ENCODE results near the gene GIT1.
A peak's percentile ranks its signal among the peaks of the same experiment; 100 is the strongest.

Gene GIT1

GRCh38 chr17:29627951-29628350, 38.5 kb upstream of the GIT1 start:
- in situ Hi-C loops (cut with MboI; ENCODE audit: low pct_unique_long_range_greater_than_20kb, low sequenced_read_pairs, unreplicated experiment) = loop anchor here (25.0 kb wide), 1 partner anchor 309 kb away; the partner anchor contains the start of genes EFCAB5 and SSH2
- TF ChIP-seq, protein P1, sequence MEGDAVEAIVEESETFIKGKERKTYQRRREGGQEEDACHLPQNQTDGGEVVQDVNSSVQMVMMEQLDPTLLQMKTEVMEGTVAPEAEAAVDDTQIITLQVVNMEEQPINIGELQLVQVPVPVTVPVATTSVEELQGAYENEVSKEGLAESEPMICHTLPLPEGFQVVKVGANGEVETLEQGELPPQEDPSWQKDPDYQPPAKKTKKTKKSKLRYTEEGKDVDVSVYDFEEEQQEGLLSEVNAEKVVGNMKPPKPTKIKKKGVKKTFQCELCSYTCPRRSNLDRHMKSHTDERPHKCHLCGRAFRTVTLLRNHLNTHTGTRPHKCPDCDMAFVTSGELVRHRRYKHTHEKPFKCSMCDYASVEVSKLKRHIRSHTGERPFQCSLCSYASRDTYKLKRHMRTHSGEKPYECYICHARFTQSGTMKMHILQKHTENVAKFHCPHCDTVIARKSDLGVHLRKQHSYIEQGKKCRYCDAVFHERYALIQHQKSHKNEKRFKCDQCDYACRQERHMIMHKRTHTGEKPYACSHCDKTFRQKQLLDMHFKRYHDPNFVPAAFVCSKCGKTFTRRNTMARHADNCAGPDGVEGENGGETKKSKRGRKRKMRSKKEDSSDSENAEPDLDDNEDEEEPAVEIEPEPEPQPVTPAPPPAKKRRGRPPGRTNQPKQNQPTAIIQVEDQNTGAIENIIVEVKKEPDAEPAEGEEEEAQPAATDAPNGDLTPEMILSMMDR (IDR thresholded peaks at IDR 0.05; ENCODE audit: extremely low read depth, insufficient read depth, missing control alignments) = no peak
- no peak for DNase-seq (ENCODE audit: low spot score)

GRCh38 chr17:29625037-29625750, 35.7 kb upstream of the GIT1 start:
- DNase-seq (ENCODE audit: low spot score) = no peak
- TF ChIP-seq, protein P1 (IDR thresholded peaks at IDR 0.05; ENCODE audit: extremely low read depth, insufficient read depth, missing control alignments) = no peak
- in situ Hi-C loops (cut with MboI; ENCODE audit: low pct_unique_long_range_greater_than_20kb, low sequenced_read_pairs, unreplicated experiment) = loop anchor here (25.0 kb wide), 1 partner anchor 312 kb away; the partner anchor contains the start of genes EFCAB5 and SSH2

DNA sequence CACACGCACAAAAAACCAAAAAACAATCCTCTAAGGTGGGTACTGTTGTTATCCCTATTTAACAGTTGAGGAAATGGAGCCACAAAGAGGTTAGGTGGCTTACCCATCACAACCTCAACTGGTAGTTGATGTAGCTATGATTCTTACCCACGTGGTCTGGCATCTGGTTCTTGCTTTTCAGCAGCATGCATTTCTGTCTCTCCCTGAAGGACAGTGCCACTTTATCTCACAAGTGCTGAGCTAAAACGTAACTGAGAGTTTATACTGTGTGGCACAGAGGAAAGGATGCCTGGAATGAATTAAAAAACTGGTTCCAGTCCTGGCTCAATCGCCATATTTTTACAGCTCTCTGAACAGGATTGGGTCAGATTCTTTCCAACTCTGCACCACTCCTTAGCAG, 35.1 kb upstream of the GIT1 start:
- in situ Hi-C loops (cut with MboI; ENCODE audit: low pct_unique_long_range_greater_than_20kb, low sequenced_read_pairs, unreplicated experiment) = no loop called here
- TF ChIP-seq, protein P1 (IDR thresholded peaks at IDR 0.05; ENCODE audit: extremely low read depth, insufficient read depth, missing control alignments) = no peak
- DNase-seq (ENCODE audit: low spot score) = no peak

- in situ Hi-C loops (cut with MboI; ENCODE audit: low pct_unique_long_range_greater_than_20kb, low sequenced_read_pairs, unreplicated experiment) = no loop called here
- no peak for DNase-seq (ENCODE audit: low spot score)
- TF ChIP-seq, protein P1 (IDR thresholded peaks at IDR 0.05; ENCODE audit: extremely low read depth, insufficient read depth, missing control alignments) = no peak
Measured at GRCh38 chr17:29623283-29623647, 33.8 kb upstream of the GIT1 start.

DNA sequence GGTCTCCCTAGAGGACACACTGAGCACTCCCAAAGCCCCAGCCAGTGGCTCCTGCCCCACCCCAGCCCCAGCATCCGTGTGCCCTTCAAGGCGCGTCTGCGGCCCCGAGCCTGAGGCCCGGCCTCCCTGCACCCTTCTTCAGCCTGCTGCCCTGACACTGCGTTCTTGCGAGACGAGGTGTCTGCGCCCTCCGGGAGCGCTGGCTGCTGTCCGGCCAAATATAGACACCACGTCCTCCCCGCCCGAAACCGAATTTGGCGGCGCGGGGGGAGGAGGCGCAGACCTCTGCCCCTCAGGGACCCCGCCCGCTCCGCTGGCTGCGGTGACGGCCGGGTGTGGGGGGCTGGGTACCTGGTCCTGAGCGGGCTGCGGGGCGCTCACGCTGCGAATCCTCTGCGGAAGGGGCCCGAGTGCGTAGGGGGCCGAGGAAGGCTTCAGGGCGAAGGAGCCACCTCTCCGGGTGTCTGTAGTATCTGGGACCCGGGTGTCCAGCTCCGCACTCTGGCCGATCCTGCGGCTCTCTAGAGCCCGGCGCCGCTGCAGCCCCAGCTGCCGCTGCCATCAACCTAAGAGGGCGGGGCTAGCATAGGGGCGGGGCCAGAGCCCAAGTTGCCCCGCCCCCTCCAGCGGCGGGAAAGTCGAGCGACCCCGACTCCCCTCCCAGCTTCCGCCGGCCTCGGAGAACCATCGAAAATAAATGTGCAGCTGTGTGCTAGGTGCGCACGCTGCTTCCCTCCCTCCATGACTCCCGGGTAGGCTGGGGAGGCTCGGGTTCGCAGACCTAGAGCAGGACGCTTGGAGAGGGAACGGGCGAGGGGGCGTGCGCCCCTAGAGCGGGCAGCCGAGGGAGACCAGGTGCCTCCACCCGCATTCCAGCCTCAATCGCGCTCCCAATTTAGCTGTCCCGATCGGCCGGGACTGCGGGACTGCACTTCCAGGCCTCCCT, 33.2 kb upstream of the GIT1 start, which contains the start of gene CORO6:
TSS of gene CORO6 (minus strand) at position 576 of the 946 bp plus-strand sequence. CDS start 1,491 bp downstream, outside the sequence.
- peak; percentile 82 for DNase-seq (ENCODE audit: low spot score)
- in situ Hi-C loops (cut with MboI; ENCODE audit: low pct_unique_long_range_greater_than_20kb, low sequenced_read_pairs, unreplicated experiment) = no loop called here
- TF ChIP-seq, protein P1 (IDR thresholded peaks at IDR 0.05; ENCODE audit: extremely low read depth, insufficient read depth, missing control alignments) = no peak

- in situ Hi-C loops (cut with MboI; ENCODE audit: low pct_unique_long_range_greater_than_20kb, low sequenced_read_pairs, unreplicated experiment) = no loop called here
- no peak for DNase-seq (ENCODE audit: low spot score)
- TF ChIP-seq, protein P1 (IDR thresholded peaks at IDR 0.05; ENCODE audit: extremely low read depth, insufficient read depth, missing control alignments) = no peak
Measured at GRCh38 chr17:29621751-29622194, 32.3 kb upstream of the GIT1 start.

All from GM13977 (cell line).